ENCODE results near the gene DAB1. TPM values are rescaled to one million over a fixed set of nuclear protein-coding genes. Genes with fewer than 3 reads are reported as not detected.

DAB1 gene
- total RNA-seq, 4 donors from 2014 or later: 0.22 TPM; not detected in 3

- Histone ChIP-seq H3K9me3 (no peaks in the 10 kb centered on the region), H3K4me3 (no peak overlapping the region), H3K27ac (no peak overlapping the region), H3K4me1 (no peaks in the 10 kb centered on the region), H3K36me3 (no peaks in the 10 kb centered on the region), H3K27me3 (no peaks in the 10 kb centered on the region)
- in situ Hi-C loops (cut with MboI; ENCODE audit: low sequenced_read_pairs in 4 of 4) (no loop called here), intact Hi-C loops (cut with DNase I; ENCODE audit: low total_unique reads) (no loop called here)
- DNase-seq (no peak), ATAC-seq (no peak)
- no peak for TF ChIP-seq POLR2A (IDR thresholded peaks at IDR 0.05)
- TF ChIP-seq CTCF (IDR thresholded peaks at IDR 0.05 in 4 of 5, conservative IDR thresholded peaks at IDR 0.05 in 1 of 5): no peak
Measured at GRCh38 chr1:57048856-57049255, 375.0 kb downstream of the DAB1 start.

- intact Hi-C loops (cut with DNase I; ENCODE audit: low total_unique reads): no loop called here
- Histone ChIP-seq H3K4me1 (no peaks in the 10 kb centered on the region), H3K27me3 (no peaks in the 10 kb centered on the region), H3K36me3 (no peaks in the 10 kb centered on the region), H3K4me3 (no peak overlapping the region), H3K9me3 (no peaks in the 10 kb centered on the region), H3K27ac (no peak overlapping the region)
- no peak for ATAC-seq
- DNase-seq: no peak
- TF ChIP-seq POLR2A (IDR thresholded peaks at IDR 0.05) (no peak), CTCF (IDR thresholded peaks at IDR 0.05 in 4 of 5, conservative IDR thresholded peaks at IDR 0.05 in 1 of 5) (no peak)
- in situ Hi-C loops (cut with MboI; ENCODE audit: low sequenced_read_pairs in 4 of 4): no loop called here
Measured at GRCh38 chr1:57046462-57046861, 377.4 kb downstream of the DAB1 start.

GRCh38 chr1:57041901-57042300 is 382.0 kb downstream of the DAB1 start:
- H3K27me3 ChIP-seq: no peaks in the 10 kb centered on the region
- H3K9me3 ChIP-seq: no peaks in the 10 kb centered on the region
- no peaks in the 10 kb centered on the region for H3K4me1 ChIP-seq
- intact Hi-C loops (cut with DNase I; ENCODE audit: low total_unique reads) (no loop called here), in situ Hi-C loops (cut with MboI; ENCODE audit: low sequenced_read_pairs in 4 of 4) (no loop called here)
- DNase-seq: no peak
- H3K4me3 ChIP-seq: no peak overlapping the region
- no peaks in the 10 kb centered on the region for H3K36me3 ChIP-seq
- ATAC-seq: no peak
- TF ChIP-seq CTCF (IDR thresholded peaks at IDR 0.05 in 4 of 5, conservative IDR thresholded peaks at IDR 0.05 in 1 of 5): no peak
- TF ChIP-seq POLR2A (IDR thresholded peaks at IDR 0.05): no peak
- H3K27ac ChIP-seq: no peak overlapping the region

DNA sequence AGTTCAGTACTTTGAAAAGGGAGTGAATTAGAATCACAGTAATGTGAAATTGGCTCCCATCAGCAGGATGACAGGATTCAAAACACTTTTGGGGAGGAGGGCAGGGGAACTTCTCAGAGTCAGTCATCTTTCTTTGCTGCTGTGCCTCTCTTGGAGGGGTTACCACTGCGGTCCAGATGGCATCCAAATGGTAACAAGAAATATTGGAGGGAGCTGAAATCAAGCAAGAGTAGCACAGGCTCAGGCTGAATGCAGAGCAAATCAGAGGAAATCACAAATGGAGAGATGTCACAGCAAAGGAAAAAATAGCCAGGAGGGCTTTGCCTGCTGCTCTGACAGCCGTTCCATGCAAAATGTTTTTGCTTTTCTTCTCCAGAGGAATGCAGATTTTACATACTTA is 383.0 kb downstream of the DAB1 start:
- no peak for ATAC-seq
- no peaks in the 10 kb centered on the region for H3K36me3 ChIP-seq

More for the DNA sequence above, 383.0 kb downstream of the DAB1 start:
- TF ChIP-seq CTCF (IDR thresholded peaks at IDR 0.05 in 4 of 5, conservative IDR thresholded peaks at IDR 0.05 in 1 of 5) (no peak), POLR2A (IDR thresholded peaks at IDR 0.05) (no peak)
- in situ Hi-C loops (cut with MboI; ENCODE audit: low sequenced_read_pairs in 4 of 4) (no loop called here), intact Hi-C loops (cut with DNase I; ENCODE audit: low total_unique reads) (no loop called here)
- DNase-seq: no peak
- Histone ChIP-seq H3K9me3 (no peaks in the 10 kb centered on the region), H3K27me3 (no peaks in the 10 kb centered on the region), H3K4me3 (no peak overlapping the region), H3K27ac (no peak overlapping the region), H3K4me1 (no peaks in the 10 kb centered on the region)
